Measurements from ENCODE around the gene GSG1L.

Gene GSG1L

DNA sequence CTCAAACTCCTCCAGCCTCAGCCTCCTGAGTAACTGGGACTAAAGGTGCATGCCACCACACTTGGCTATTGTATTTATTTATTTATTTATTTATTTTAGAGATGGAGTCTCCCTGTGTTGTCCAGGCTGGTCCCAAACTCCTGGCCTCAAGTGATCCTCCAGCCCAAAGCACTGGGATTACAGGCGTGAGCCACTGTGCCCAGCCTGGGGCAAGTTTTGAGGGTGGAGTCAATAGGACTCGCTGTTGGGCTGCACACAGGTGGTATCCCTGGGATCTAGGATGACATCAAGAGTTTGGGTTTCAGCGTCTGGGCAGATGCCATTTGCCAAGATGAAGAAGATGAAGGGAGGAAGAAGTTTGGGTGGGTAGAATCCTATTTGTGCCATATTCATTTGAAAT, 213.9 kb downstream of the GSG1L start:
- no peak for DNase-seq (ENCODE audit: low read depth)

DNA sequence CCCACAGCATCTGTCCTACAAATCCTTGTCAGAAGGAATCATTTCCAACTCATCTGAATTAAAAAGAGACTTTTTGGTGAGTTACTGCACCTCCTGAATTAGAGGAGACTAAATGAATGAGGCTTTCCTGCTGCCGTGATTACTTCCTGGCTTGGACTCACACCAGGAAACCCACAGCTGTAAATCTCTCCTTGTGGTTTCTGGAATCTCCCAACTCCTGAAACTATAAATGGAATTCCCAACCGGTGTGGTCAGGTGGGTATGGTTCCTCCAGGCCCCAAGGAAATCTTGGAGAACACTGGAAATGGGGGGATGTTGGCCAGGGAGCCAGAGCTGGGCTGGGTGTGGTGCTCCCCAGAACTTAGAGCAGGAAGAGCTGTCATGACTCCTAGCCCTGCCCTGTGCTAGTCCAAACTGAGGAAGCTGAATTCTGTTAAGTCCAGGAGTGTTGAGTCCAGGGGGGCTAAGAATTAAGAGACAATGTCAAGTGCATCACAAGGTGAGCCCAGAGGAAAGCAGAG, 216.4 kb downstream of the GSG1L start:
- no peak for DNase-seq (ENCODE audit: low read depth)

DNA sequence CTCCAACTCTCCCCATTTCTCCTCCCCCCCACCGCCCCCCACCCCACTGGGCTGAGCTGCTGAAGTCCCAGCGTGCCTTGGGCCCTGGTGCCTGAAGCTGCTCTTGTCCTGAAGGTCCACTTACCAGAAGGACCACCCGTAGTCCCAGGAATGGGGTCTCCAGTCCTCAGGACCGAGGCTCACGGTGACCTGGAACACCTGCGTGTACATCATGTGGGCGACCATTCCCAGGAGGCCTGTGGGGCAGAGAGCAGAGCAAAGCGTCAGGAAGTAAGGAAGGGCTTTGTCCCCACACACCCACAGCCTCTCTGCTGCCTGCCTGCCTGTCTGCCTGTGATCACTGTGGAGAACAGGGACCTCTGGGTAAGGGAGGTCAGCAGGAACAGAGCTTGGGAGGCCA, 218.7 kb downstream of the GSG1L start:
- no peak for DNase-seq (ENCODE audit: low read depth)

DNA sequence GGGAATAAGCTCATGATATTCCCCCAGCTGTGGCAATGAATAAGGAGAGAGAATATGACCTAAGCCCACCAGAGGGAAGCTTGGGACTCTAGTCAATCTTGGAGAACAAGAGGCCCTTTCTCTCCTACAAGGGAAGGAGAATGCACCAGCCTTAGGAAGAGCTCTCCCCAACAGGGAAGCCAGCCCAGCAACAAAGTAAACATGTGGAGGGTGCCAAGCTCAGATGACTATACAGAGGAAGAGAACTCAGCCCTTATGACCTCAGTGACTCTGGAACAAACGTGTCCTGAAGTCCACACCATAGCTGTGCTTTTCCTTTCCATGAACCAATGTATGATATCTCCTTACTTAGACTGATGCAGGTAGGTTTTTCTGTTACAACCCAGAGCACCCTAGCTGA, 219.7 kb downstream of the GSG1L start:
- DNase-seq (ENCODE audit: low read depth), result no peak

DNA sequence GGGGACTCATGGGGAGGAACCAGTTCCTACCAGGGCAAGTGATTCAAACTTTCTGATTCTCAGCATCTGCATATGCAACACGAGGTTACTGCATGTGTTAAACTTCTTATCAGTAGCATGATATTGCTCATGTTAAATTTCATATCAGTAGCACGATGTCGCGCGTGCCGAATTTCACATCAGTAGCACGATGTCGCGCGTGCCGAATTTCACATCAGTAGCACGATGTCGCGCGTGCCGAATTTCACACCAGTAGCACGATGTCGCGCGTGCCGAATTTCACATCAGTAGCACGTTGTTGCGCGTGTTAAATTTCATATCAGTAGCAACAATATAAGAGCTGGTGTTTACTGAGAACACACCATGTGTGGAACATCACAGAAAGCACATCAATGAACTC, 221.6 kb downstream of the GSG1L start:
- no peak for DNase-seq (ENCODE audit: low read depth)

DNA sequence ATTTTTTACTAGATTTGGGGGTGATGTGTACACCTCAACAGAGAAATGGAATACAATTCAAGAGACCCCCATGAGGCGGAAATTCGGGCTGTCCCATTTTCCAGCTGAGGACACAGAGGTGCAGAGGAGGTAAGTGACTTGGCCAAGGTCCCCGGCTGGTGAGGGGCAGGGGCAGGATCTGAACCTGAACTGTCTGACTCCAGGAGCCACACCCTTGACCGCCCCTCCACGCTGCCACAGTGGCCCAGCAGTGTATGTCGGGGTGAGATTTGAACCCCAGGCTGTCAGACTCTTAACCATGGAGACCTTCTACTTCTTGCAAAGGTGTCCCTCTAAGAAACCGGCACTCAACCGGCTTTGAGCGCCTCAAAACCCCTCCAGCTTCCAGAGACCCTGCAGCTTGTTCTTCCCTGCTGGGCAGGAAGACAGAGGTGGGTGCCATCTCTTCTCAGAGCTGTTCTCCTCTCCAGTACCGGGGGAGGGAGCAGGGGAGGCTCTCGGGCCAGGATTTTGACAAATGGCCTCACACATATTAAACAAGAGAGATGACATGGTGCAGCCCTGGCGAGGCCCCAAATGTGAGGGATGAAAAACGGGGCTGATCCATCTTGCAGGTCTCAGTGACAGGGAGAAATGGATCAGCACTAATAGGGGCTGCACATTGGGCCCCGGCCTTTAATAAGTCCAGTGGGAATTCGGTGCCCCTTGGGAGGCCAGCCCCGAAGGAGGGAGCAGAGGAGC, 222.3 kb downstream of the GSG1L start:
- no peak for DNase-seq (ENCODE audit: low read depth)

DNA sequence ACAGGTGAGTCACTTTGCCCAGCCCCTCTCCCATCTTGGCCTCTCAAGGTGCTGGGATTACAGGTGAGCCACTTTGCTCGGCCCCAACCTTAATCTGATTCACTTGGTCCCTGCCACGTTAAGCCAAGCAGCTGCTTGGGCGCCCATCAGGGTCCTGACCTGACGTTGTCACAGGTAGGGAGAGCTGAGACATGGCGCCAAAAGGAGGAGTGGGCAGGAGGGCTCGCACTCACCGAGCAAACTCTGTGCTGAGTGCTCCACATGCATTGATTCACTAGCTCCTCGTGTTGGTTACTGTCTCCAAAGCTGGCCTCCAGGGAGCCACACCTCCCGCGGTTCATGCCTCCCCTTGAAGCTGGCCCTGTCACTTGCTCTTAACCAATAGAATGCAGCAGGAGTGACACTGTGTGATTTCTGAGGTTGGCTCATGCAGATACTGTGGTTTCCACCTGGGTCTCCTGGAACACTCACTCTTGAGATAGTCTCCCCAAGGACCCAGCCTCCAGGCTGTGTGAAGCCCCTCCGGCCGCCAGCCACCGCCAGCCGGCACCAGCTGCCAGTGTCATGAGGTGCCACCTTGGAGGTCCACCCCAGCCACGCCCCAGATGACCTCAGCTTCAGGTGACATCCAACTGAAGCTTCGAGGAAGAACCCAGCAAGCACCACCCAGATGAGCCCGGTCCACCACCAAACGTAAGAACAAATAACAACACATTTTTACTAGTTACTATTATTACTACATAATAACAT, 223.0 kb downstream of the GSG1L start:
- DNase-seq (ENCODE audit: low read depth), result no peak

DNA sequence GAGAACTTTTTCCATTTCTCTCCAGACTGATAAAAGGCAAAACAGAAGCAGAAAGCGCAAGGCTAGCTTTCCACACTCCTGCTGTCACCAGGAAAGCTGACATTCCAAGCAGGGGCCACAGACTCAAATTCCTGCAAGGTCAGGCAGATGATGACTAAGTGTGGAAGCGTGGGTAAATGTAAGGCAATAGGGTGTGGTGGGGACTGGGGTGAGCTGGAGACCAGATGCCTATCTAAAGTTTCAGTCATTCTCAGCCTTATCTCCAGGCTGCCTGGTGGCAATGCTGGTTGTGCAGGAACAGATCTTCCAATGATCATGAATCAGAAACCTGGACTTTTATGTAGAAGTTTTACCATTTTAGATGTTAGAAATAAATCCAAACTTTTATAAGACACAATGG, 224.1 kb downstream of the GSG1L start:
- DNase-seq (ENCODE audit: low read depth), result no peak

DNA sequence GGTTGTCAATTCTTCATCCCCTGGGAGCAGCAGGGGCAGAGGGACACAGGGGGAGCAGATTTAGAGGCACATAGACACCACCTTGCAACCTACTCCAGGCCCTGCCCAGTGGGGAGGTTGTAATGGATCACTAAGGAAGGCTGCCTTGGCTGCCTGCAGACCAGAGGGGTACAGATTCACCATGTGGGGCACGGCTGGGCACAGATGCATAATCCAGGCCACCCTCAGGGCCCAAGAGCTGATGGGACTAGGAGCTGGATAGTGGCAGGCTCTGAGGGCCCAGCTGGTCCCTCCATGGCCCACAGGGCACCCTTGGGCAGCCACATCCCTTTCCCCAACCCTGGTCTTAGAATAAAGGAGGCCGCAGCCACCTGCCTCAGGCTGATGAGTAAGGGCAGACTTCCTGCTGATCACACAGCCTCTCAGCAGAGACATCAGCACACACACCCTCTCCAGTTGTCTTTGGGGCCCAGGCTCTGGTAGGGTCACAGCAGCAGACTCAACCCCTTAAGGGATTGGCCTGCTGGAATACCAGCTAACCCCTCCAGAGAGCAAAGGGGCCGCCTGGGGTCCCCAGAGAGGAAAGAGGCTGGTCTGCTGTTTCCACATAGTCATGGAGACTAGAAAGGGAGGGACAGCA, 224.9 kb downstream of the GSG1L start:
- no peak for DNase-seq (ENCODE audit: low read depth)

DNA sequence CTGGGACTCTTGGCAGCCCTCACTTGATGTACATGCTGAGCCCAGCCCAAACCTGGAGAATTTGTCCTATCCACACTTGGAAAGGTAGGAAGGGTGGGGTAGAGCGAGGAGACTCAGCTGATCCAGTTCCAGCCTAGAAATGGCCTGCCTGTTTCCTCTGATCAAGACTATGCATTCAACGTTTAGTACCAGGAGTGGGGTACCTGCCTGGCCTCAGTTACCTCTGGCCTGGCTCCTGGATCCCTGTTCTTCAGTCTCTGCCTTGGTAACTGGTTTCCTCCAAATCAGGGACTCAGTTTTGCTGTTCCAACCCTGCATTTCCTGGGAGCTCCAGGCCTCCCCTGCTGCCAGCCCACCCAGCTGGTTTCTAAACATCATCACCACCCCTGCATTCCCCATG, 233.5 kb downstream of the GSG1L start:
- DNase-seq (ENCODE audit: low read depth), result no peak

DNA sequence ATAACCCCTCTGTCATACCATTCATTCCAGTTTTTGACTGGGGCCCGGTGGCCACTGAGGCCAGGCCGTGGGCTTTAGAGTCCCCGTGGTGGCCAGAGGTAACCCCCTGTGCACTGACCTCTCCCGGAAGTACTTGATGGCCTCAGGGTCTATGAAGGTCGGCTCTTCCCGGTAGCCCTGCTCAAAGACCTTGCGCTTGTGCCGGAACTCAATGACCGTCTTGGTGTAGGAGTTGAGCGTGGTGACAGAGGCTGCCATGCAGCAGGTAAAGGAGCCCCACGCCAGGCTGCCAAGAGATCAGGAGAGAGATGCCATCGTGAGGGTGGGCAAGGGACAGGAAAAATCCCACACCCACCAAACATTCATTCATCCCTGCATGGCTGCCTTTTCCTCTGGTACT, 234.8 kb downstream of the GSG1L start:
- DNase-seq (ENCODE audit: low read depth), result no peak

DNA sequence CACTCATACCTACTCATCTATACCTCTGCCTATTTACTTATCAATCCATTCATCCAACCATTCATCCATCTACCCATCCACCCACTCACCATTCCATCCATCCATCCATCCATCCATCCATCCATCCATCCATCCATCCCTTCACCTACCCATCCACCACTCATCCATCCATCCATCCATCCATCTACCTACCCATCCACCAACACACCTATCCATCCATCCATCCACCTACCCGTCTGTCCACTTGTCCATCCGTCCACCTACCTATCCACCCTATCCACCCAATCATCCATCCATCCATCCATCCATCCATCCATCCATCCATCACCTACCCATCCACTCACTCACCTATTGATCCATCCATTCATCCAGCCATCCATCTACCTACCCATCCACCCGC, 235.7 kb downstream of the GSG1L start:
- DNase-seq (ENCODE audit: low read depth), result no peak

DNA sequence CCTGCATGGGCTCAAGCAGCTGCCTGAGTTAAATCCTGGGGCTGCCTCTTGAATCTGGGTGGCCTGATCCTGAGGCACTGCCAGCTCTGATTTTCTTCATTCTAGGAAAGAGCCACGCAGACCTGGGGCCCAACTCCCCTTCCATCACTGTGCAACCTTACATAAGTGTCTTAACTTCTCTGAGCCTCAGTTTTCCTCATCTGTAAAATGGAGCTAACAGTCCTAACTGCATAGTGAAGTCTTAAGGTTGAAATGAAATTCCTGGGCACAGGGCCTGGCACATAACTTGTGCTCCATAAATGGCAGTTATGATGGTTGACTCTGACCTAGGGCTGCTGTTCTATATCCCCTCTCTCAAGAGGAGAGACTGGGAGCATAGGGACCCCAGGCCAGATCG, 236.6 kb downstream of the GSG1L start:
- no peak for DNase-seq (ENCODE audit: low read depth)

DNA sequence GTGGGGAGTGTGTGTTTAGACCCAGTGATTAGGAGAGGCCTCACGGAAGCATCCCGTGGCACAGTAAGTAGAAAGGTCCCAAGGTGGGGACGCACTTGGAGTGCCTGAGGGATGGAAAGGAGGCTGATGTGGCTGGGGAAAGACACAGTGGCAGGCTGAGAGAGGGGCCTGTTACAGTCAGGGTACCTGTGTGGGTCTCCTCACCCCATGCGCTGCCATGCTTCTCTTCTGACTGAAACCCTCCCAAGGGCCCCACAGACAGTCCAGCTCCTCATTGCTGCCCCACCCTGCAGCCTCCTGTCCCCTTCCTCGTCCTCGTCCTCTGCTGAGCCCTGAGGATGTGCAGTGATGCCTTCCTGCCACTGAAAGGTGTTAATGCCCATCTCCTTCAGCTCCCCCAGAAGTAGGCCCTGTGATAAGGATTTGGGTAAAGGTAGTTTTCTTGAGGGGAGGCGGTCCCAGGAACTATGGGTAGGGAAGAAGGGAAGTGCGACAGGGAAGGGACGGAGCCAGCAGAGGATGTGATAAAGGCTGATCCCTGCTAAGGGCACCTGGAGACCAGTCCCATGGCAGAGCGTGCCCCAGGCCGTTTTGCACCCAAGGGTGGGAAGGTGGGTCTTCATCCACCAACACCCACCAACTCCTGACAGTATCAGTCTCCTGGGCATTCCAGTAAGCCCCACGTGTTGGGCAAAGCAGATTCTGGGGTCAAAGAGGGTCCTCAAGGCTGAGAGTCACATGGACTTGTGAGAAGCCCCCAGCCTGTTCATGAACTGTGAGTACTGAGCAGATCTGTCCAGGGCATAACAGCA, 237.2 kb downstream of the GSG1L start:
- DNase-seq (ENCODE audit: low read depth), result no peak

DNA sequence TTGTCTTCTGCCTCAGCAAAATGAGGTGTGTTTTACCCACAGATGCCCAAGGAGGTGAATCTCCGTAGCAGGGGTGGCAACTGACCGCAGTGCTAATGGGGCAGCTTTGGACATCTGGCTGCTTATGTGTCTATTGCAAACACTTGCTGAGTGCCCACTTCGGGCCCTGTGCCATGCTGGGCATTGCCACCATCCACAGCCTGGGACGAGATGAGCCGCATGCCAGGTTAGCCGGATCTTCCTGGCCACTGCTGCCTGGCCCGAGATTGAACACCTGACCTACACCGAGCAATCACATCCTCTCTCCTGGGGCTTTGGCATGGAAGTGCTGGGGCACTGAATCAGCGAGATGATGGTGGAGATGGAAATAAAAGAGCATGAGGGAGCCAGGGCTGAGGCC, 238.7 kb downstream of the GSG1L start:
- DNase-seq (ENCODE audit: low read depth), result no peak

DNA sequence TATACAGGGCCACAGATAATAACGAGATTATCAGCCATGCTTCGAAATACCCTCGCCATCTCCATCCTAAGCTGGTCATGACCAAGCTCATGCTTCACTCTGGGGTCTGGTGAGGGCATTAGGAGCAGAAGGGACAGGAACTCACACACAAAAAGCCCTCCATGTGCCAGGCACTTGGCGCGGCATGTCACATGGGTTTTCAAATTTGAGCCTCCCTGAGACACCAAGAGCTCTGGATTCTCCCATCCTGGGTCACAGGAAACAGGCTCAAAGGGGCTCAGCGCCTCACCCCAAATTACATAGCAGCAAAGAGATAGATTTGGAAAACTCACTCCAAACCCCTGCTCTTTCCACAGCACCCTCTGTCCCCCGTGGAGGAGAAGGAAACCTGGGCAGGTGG, 239.5 kb downstream of the GSG1L start:
- no peak for DNase-seq (ENCODE audit: low read depth)

DNA sequence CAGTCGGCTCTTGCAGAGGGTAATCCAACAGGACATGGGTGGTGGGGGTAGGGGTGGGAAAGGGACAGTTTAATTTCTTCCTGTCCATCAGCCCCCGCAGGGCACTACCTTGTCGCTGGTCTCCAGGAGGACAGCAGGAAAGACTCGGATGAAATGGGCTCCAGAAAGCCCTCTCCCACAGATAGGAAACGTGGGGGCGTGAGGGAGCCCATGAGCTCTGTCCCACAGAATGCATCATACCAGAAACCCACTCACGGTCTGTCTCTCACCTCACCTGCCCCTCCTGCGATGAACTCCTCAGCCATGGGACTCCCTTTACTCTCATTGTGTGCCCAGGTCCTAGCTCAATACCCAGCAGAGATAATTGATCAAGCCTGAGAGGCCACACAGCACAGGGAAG, 240.1 kb downstream of the GSG1L start:
- no peak for DNase-seq (ENCODE audit: low read depth)

DNA sequence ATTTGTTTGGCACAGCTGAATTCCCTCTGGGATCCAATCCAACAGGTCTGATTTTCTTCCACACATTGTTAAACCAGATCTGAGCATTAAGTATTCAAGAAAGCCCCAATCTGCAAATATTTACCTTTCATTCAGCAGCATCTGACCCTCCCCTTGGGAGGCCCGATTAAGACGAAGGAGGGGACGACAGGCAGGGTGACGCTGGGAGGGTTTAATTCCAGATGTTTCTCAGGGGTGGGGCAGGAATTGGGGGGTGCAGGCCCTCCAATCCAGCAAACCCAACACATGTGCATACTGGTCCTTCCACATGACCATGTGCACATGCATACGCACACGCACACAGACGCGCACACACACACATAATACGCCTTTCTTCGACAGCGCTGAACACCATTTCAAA, 240.5 kb downstream of the GSG1L start:
- DNase-seq (ENCODE audit: low read depth), result no peak

DNA sequence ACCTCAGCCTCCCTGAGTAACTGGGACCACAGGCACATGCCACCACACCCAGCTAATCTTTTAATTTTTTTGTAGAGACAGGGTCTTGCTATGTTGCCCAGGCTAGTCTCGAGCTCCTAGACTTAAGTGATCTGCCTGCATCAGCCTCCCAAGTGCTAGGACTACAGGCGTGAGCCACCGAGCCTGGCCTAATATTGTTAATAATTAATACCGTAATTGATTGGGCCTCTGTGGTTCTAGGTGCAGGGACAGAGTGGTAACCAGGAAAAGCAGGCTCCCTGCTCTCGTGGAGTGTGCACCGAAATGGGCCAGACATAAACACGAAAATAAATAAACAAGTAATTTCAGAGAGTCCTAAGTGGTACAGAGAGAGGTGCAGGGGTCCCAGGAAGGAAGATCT, 241.0 kb downstream of the GSG1L start:
- no peak for DNase-seq (ENCODE audit: low read depth)

DNA sequence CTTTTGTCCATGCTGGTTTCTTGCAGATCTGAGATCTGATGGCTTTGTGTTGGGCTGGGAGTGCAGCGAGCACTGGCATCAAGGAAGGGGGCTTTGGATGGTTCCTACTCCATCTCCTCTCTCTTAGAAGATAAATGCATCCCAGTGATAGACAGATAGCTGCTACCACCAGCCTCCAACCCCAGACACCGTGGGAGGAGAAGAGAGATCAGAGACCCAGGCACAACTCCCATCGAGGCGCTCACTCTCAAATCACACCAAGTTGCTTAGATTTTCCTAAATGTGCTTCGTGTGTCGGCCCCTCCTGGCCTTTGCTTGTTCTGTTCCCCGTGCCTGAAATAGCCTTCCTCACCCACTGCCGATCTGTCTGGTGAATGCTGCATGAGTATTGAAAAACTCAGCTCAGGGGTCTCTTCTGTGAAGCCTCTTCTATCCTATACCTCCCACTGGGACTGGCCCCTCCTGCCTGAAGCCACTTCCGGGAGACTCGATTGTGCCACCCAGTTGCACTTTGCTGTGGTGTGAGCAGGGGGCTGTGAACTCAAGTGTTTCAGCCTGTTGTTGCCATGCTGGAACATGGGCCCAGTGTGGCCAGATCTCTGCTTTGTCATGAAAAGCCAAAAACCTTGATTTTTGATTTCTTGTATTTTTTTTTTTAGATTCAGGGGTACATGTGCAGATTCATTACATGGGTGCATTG, 242.7 kb downstream of the GSG1L start:
- DNase-seq (ENCODE audit: low read depth), result no peak

DNA sequence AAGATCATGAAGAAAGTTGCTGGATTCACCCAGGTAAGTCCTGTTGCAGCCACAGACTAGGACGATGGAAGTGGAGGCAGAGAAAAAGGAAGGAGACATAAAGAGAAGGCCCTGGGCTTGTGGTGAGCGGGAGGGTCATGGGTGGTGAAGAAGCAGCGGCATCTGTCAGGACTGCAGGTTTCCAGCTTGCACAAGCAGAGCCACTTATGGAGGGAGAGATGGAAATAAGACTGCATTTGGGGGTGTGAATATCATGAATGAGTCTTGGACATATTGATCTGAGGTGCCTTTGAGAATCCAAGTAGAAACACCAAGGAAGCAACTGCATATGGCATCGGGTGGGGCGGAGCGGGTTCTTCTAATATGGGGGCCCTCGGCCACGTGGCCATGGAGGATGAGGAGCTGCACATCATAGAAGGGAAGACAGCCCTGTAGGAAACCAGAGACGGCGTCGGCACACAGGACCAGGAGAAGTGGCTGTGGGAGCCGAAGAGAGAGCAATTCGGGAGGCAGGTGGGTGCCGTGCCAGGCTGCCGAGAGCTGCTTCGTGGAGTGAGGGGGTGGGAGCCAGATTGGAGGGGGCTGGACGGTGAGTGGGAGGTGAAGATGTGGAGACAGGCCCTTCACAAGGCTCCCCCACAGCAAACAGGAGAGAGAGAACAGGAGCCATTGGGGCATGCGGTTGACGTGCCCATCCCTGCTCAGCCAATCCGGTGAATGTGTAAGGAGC, 243.5 kb downstream of the GSG1L start:
- no peak for DNase-seq (ENCODE audit: low read depth)

Data from GM04503 (cell line).